Stimulated activated CD8-positive, alpha-beta memory T cell treated with anti-CD3 and anti-CD28 coated beads, Interleukin-15, amount 100 ng/mL, for 48 hours (primary cell): ENCODE results near the gene NEDD9.
A peak's percentile ranks its signal among the peaks of the same experiment; 100 is the strongest.

Experiments used
- DNase-seq, 2 donors: peaks; one replicate each; pipeline ENCODE4 v3.0.0-alpha.2; 2020; ENCODE audit warnings: low read depth in 2 of 2

The NEDD9 gene, protein sequence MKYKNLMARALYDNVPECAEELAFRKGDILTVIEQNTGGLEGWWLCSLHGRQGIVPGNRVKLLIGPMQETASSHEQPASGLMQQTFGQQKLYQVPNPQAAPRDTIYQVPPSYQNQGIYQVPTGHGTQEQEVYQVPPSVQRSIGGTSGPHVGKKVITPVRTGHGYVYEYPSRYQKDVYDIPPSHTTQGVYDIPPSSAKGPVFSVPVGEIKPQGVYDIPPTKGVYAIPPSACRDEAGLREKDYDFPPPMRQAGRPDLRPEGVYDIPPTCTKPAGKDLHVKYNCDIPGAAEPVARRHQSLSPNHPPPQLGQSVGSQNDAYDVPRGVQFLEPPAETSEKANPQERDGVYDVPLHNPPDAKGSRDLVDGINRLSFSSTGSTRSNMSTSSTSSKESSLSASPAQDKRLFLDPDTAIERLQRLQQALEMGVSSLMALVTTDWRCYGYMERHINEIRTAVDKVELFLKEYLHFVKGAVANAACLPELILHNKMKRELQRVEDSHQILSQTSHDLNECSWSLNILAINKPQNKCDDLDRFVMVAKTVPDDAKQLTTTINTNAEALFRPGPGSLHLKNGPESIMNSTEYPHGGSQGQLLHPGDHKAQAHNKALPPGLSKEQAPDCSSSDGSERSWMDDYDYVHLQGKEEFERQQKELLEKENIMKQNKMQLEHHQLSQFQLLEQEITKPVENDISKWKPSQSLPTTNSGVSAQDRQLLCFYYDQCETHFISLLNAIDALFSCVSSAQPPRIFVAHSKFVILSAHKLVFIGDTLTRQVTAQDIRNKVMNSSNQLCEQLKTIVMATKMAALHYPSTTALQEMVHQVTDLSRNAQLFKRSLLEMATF

DNA sequence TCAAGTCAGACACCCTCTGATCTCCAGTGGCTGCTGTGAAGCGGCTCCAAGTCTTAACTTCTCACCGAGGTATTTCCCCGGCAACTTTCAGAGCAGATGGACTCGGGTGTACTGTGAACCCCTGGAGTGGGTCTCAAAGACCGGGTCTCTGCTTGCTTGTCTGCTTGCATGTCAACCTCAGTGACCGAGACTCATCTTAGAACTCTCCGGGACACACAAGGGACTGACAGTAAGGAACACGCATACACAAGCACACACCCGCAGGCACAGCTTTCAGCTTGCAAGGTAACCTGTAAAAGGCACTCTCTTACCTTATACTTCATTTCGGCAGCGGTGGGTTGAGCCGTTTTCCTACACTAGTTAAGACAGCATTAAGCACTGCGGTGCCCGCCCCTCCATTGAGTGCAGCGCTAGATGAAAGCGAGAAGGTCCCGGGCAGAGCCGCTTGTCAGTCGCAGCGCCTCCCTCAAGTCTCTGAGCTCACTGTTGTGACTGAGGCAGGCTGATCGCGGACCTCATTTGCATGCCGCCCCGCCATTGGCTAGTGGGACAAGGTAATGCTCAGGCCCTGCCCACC is at the start of gene NEDD9:
TSS of gene NEDD9 (minus strand) at position 476 of the 577 bp plus-strand sequence. CDS start at position 323, 153 bp downstream.
- DNase-seq, result peak; percentile 91 to 93

GRCh38 chr6:11282245-11282644 is 49.8 kb upstream of the NEDD9 start:
- DNase-seq, result no peak

GRCh38 chr6:11280394-11280793 is 47.9 kb upstream of the NEDD9 start:
- DNase-seq, result no peak

DNA sequence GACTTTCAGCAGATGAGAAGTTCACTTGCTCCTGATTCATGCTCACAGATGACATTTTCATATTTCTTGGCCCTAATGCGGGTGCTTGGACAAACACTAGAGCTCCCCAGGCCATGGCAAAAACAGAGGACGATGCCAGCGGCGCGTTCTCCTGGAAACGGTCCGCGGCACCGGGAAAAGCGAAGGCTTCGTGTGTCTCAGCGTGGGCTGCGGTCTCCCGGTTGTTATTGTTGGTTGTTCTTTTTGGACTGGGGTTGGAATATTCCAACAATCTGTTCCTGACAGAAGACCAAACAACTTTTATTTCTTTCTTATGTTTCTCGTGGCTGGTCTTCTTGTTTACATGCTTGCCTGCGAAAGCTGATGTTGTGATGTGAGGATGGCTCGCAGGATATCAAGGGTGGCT is 46.8 kb upstream of the NEDD9 start:
- DNase-seq, result no peak

DNA sequence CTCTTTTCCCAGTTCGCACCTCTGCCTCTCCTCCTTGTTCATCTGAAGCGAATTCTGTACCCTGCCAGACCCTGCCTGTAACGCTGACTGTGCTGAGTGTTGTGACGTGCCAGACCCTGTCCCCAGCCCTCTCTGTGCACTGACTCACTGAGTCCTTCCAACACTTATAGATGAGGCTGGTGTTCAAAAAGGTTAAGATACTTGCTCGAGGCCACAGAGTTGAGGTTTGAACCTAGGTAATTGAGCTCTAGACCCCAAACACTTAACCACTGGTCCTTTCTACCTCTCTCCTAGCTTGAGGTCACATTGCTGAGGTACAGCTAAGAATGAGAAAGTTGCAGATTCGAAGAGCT is 45.7 kb upstream of the NEDD9 start:
- peak in 1 of 2 donors; percentile 15 for DNase-seq

DNA sequence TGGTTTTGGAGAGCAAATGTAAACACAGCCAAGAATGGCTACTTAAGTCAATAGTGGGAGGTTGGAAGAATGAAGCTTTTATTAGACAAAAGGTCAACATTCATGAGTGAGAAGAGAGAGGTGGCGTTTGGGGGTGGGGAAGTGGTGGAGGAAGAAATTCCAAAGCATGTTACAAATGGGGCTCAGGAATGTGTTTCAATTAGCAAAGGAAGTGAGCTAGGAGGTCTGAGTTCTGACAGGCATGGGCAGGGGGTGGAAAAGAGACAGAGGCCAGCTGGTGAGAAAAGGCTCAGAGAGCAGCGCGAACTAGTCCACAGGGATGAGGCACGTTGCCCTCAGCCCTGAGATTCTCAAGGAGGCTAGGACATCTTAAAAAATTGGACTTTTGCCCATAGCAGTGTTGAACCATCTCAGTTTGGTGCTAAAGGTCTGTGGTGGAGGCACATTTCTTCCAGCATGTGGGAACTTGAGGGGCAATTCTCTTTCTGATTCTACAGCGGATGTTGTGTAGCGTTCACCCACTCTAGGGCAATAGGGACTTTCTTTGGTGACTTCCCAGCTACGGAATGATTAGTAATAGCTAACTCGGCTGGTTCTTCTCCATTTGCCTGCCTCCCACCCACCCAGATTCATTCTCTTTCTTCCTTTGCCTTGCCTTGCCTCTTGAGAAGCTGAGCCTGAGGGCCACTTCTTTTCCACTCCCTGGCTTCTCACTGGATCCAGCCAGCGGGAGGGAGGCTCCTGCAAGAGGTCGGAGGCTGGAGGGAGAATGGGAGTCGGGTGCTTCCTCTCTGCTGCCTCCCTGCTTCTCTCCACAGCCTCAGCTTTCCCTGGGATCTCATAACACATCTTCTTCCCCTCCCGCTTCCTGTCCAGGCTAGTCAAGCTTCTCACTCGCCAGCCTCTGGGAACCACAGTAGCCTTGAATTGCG is 45.1 kb upstream of the NEDD9 start:
- no peak for DNase-seq

DNA sequence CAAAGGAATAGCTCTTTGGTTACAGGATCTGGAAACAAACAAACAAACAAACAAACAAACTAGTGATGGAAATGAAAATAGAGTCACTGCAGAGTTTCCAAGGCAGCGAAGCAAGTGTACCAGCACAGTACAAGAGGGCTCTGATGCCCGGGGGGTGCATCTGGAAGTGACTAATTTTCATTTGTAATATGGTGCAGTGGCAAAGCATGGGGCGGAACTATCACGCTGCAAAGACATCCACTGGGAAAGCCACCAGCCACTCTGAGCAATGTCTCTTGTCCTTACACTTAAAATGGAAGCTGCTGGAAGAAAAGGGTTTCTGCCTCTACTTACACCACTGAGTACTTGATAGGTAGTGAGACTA is 44.4 kb upstream of the NEDD9 start:
- no peak for DNase-seq

- no peak for DNase-seq
Measured at GRCh38 chr6:11276228-11276627, 43.8 kb upstream of the NEDD9 start.

DNA sequence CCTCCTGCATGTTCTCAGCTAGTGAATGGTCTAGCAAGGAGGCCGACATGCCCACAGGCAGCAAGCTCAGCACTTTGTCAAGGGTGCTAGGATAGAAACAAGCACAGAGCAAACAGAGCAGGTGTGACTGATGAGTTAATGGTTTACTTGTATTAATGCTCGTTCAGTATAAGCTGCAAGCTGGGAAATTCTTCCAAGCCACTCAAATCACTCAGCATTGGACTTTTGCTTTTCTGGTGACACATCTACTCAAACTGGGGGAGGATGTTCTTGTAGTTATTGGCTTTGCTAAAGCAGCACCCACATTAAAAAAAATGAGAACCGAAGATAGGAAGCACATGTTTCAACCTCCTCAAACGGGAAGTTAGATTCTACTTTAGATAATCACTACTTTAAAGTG is 43.1 kb upstream of the NEDD9 start:
- DNase-seq, result no peak

GRCh38 chr6:11273406-11274065 is 41.1 kb upstream of the NEDD9 start:
- DNase-seq, result no peak

DNA sequence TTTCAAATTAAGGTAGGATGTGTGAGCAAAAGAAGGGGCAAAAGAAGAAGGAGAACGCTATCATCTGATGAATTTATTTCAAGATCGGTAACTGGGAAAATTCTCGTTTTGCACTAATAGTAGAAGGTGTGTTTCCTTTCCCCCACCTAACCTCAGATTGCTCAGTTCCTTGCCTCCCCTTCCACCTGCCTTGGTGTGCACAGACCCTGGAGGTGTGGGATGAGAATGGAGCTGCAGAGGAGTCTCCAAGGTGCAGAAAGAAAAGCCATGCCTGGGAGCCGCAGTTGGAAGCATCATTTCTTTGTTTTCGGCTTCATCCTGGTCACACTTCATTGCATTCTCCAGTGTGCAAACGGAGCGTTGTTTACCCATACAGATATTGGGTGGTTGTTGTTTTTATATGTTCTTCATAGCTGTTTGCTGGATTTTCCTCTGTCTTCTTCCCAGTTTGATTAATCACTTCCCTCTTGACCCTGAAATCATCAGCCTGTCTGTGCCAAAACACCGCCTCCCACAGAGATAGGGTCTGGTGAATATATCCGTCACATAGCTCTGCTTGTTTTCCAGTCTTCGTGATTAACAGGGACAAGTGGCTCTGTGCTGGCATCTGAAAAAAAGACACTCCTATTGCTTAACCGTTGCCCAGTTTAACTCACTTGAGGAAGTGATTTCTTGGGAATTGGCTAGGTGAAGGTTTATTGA is 40.2 kb upstream of the NEDD9 start:
- DNase-seq, result no peak

DNA sequence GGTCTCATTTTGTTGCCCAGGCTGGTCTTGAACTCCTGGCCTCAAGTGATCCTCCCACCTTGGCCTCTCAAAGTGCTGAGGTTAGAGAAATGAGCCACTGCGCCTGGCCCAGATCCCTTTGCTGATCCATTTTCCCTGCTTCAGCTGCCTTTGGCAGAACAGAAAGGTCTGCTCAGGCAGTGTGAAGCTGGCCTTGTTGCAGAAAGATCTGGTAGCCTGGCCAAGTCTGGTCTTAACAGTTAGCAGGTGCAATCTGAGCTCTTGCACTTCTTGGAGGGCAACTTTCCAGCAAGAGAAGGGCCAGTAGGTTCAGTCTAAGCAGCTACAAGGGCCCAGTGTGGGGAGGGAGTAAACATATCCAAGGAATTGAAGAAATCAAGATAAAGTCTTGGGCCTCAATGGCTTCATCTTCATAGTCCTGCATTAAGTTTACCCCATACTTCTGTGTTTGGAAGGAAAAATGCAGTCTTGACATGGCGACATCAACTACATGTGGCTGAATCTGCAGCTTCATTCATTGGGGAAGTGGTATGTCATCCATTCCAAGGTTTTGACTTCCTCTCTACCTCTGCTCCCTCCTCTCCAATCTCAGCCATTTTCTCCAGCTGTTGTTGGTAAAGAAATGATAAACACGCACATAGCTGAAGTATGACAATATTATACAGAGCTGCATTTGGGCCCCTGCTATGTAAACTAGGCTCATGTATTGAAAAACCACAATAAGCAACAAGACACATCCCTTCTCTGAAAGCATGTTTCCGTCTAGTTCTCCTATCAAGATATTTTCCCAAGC is 39.0 kb upstream of the NEDD9 start:
- no peak for DNase-seq

GRCh38 chr6:11270030-11271027 is 37.9 kb upstream of the NEDD9 start:
- DNase-seq, result no peak

DNA sequence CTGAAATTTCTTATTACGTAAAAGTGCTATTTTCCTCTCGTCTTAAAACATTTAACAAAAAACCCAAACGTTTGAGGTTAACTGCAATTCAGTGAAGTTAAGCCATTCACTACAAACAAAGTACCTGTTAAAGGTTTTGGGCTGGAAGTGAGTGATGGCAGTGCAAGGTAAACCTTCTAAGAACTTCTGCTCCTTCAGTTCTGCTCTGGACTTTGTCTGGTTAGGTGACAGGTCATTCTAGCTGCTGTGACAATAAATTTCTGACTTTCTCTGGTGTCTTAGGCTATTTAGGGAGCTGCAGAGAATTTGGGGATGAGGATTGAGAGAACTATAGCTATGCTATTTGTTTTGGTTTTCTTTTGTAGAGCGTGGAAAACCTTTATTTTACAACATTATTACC is 36.5 kb upstream of the NEDD9 start:
- DNase-seq, result no peak

GRCh38 chr6:11266926-11267325 is 34.5 kb upstream of the NEDD9 start:
- DNase-seq, result no peak

- no peak for DNase-seq
Measured at GRCh38 chr6:11265932-11266331, 33.5 kb upstream of the NEDD9 start.

- DNase-seq, result no peak
Measured at GRCh38 chr6:11264100-11264499, 31.6 kb upstream of the NEDD9 start.

DNA sequence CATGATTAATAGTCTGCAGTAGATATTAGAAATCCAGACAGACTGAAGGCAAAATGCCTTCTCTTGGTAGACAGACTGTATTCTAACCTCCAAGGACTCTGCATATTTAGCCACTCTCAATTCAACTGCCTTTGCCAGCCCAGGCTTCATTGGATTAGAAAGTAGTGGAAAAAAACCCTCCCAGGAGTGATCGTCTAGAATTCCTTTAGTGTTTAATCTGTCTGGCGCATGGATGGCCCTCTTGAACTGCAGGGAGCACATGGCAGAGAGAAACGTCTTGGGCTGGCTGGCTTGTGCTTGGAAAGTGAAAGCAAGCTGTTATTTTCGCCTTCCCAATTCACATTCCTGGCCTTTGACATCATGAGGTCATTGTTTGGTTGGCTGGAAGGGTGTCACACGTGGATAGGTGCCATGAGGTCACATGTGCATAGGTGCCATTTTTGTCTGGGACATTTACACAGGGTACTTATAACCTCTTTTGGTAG is 30.9 kb upstream of the NEDD9 start:
- DNase-seq, result no peak
